H9 (cell line): ENCODE results near the gene IFNA6. TPM values are rescaled to one million over a fixed set of nuclear protein-coding genes. Genes with fewer than 3 reads are reported as not detected.
A peak's percentile ranks its signal among the peaks of the same experiment; 100 is the strongest.

Experiments
- DNase-seq: peaks from one replicate; pipeline ENCODE4 v3.0.0-alpha.2; 2017
- H2AFZ ChIP-seq: one replicate; pipeline ENCODE4 v1.6.1; 2013; ENCODE audit warnings: mild to moderate bottlenecking, low read length, control low read depth, moderate library complexity
- H2AK5ac ChIP-seq: 2 replicates; pipeline ENCODE4 v1.6.1; 2013; ENCODE audit warnings: low read length, control low read depth, mixed read lengths; ENCODE audit not compliant: insufficient read length
- H2BK120ac ChIP-seq: one replicate; pipeline ENCODE4 v1.6.1; 2013; ENCODE audit warnings: low read depth, mild to moderate bottlenecking, low read length, control low read depth, inconsistent platforms; ENCODE audit not compliant: poor library complexity, severe bottlenecking
- H2BK12ac ChIP-seq: 2 replicates; pipeline ENCODE4 v1.6.1; 2013; ENCODE audit warnings: low read length, control low read depth, mixed read lengths, low read depth; ENCODE audit not compliant: insufficient read length
- H2BK15ac ChIP-seq: 2 replicates; pipeline ENCODE4 v1.6.1; 2013; ENCODE audit warnings: low read depth, low read length, control low read depth
- H2BK20ac ChIP-seq: one replicate; pipeline ENCODE4 v1.6.1; 2013; ENCODE audit warnings: low read depth, mild to moderate bottlenecking, low read length, control low read depth, inconsistent platforms; ENCODE audit not compliant: poor library complexity, severe bottlenecking
- H2BK5ac ChIP-seq: 2 replicates; pipeline ENCODE4 v1.6.1; 2013; ENCODE audit warnings: low read length, control low read depth, mixed read lengths; ENCODE audit not compliant: insufficient read length
- H3K14ac ChIP-seq: 2 replicates; pipeline ENCODE4 v1.6.1; 2013; ENCODE audit warnings: low read length, control low read depth; ENCODE audit not compliant: insufficient read depth
- H3K18ac ChIP-seq: 2 replicates; pipeline ENCODE4 v1.6.1; 2013; ENCODE audit warnings: low read depth, mild to moderate bottlenecking, mixed read lengths, low read length, control low read depth; ENCODE audit not compliant: insufficient read length
- H3K23ac ChIP-seq: 2 replicates; pipeline ENCODE4 v1.6.1; 2013; ENCODE audit warnings: low read length, control low read depth, mixed read lengths, low read depth; ENCODE audit not compliant: insufficient read length
- H3K23me2 ChIP-seq: 2 replicates; pipeline ENCODE4 v1.6.1; 2013; ENCODE audit warnings: low read depth, mild to moderate bottlenecking, mixed read lengths, low read length, control low read depth; ENCODE audit not compliant: insufficient read length, poor library complexity, severe bottlenecking
- H3K27ac ChIP-seq: 2 replicates; pipeline ENCODE4 v1.5.1; 2013; ENCODE audit warnings: low read length, control low read depth, mixed read lengths, low read depth; ENCODE audit not compliant: insufficient read length
- H3K27me3 ChIP-seq: 2 replicates; pipeline ENCODE4 v1.6.1; 2013; ENCODE audit warnings: low read length, control low read depth, inconsistent platforms; ENCODE audit not compliant: insufficient read depth
- H3K4ac ChIP-seq: 2 replicates; pipeline ENCODE4 v1.6.1; 2013; ENCODE audit warnings: low read depth, mild to moderate bottlenecking, control low read depth, inconsistent platforms, low read length, moderate library complexity
- H3K4me1 ChIP-seq: 2 replicates; pipeline ENCODE4 v1.6.1; 2013; ENCODE audit warnings: low read length, control low read depth, inconsistent platforms; ENCODE audit not compliant: insufficient read depth
- H3K4me2 ChIP-seq: 2 replicates; pipeline ENCODE4 v1.6.1; 2013; ENCODE audit warnings: low read length, control low read depth, mixed read lengths; ENCODE audit not compliant: insufficient read length, insufficient read depth
- H3K56ac ChIP-seq: 2 replicates; pipeline ENCODE4 v1.6.1; 2013; ENCODE audit warnings: low read depth, mild to moderate bottlenecking, mixed read lengths, low read length, control low read depth; ENCODE audit not compliant: insufficient read length
- H3K79me1 ChIP-seq: 2 replicates; pipeline ENCODE4 v1.6.1; 2013; ENCODE audit warnings: low read depth, mild to moderate bottlenecking, moderate library complexity, low read length, control low read depth, inconsistent platforms; ENCODE audit not compliant: insufficient read depth, poor library complexity, severe bottlenecking
- H3K79me2 ChIP-seq: 2 replicates; pipeline ENCODE4 v1.6.1; 2013; ENCODE audit warnings: low read length, control low read depth, inconsistent platforms; ENCODE audit not compliant: insufficient read depth
- H3K9ac ChIP-seq: 2 replicates; pipeline ENCODE4 v1.6.1; 2013; ENCODE audit warnings: low read length, control low read depth, mixed read lengths; ENCODE audit not compliant: insufficient read length; ENCODE audit errors: extremely low read depth
- H3K9me3 ChIP-seq: one replicate; pipeline ENCODE4 v1.6.1; 2013; ENCODE audit warnings: low read depth, low read length, inconsistent platforms; ENCODE audit not compliant: control insufficient read depth
- H3T11ph ChIP-seq: one replicate; pipeline ENCODE4 v1.6.1; 2013; ENCODE audit warnings: mild to moderate bottlenecking, low read length, control low read depth, inconsistent platforms
- H4K20me1 ChIP-seq: one replicate; pipeline ENCODE4 v1.6.1; 2013; ENCODE audit not compliant: control insufficient read depth, insufficient read length, insufficient read depth
- H4K5ac ChIP-seq: 2 replicates; pipeline ENCODE4 v1.6.1; 2013; ENCODE audit warnings: low read depth, mild to moderate bottlenecking, mixed read lengths, low read length, control low read depth; ENCODE audit not compliant: insufficient read length
- H4K8ac ChIP-seq: replicated peaks from 2 replicates; pipeline ENCODE4 v1.6.1; 2013; ENCODE audit warnings: low read length, control low read depth, mixed read lengths, low read depth; ENCODE audit not compliant: insufficient read length
- H4K91ac ChIP-seq: 2 replicates; pipeline ENCODE4 v1.6.1; 2013; ENCODE audit warnings: low read depth, mild to moderate bottlenecking, moderate library complexity, mixed read lengths, low read length, control low read depth; ENCODE audit not compliant: insufficient read length
- H3K27ac Mint-ChIP-seq, 3 experiments: 2 replicates in 2 of 3; 3 replicates in 1 of 3; pipeline ENCODE4 v1.8.0; 2020 to 2021; ENCODE audit warnings: mixed read lengths in 3 of 3, mild to moderate bottlenecking in 1 of 3, moderate library complexity in 1 of 3
- H3K27me3 Mint-ChIP-seq: 2 replicates; pipeline ENCODE4 v1.8.0; 2021; ENCODE audit warnings: low read depth, mild to moderate bottlenecking, moderate library complexity, mixed read lengths
- H3K36me3 Mint-ChIP-seq, 3 experiments: 2 replicates in 2 of 3; 3 replicates in 1 of 3; pipeline ENCODE4 v1.8.0; 2020 to 2021; ENCODE audit warnings: low read depth in 3 of 3, mixed read lengths in 3 of 3; ENCODE audit not compliant: insufficient read depth in 1 of 3
- H3K4me1 Mint-ChIP-seq, 2 experiments: 2 replicates each; pipeline ENCODE4 v1.8.0; 2020; ENCODE audit warnings: mixed read lengths in 2 of 2
- H3K4me3 Mint-ChIP-seq, 2 experiments: 2 replicates in 1 of 2; 3 replicates in 1 of 2; pipeline ENCODE4 v1.8.0; 2020 to 2021; ENCODE audit warnings: mild to moderate bottlenecking in 2 of 2, mixed read lengths in 2 of 2, moderate library complexity in 1 of 2
- H3K9me3 Mint-ChIP-seq, 2 experiments: 2 replicates in 1 of 2; 3 replicates in 1 of 2; pipeline ENCODE4 v1.8.0; 2020; ENCODE audit warnings: mild to moderate bottlenecking in 2 of 2, mixed read lengths in 2 of 2, moderate library complexity in 1 of 2
- CTCF ChIP-seq: fragments of 200-600 bp; sonication (generic); conservative IDR thresholded peaks from 3 replicates; pipeline ENCODE4 v1.8.0; 2021; ENCODE audit warnings: antibody characterized with exemption, mild to moderate bottlenecking
- WGBS: extraction: QIAGEN DNeasy Blood & Tissue Kit; methylation state at CpG from one replicate; pipeline ENCODE4 v1.1.7; 2013; ENCODE audit warnings: missing lambda C conversion rate, low lambda C conversion rate, mixed read lengths; ENCODE audit not compliant: insufficient read length; ENCODE audit errors: extremely low coverage; 5-methylcytosine and 5-hydroxymethylcytosine counted together
- total RNA-seq: library from RNA; stranded (reverse); gene quantifications from 2 replicates; pipeline ENCODE4 v1.2.1, GENCODE V29; 2021

IFNA6 gene
- total RNA-seq, 1 experiment from 2014 or later = not detected

GRCh38 chr9:21333226-21333625 is 17.5 kb downstream of the IFNA6 start:
- Histone ChIP-seq H3K27me3 (no peaks in the 10 kb centered on the region), H2BK120ac (no peak overlapping the region), H2BK15ac (no peak overlapping the region), H2BK20ac (no peak overlapping the region), H4K5ac (no peak overlapping the region), H2BK12ac (no peak overlapping the region), H3K4me1 (peaks cover 4% of the 10 kb centered on the region; the same call in 1 of the 2 replicates), H3K23me2 (no peaks in the 10 kb centered on the region), H4K8ac (no peak overlapping the region), H3K9ac (no peak overlapping the region), H3K4ac (no peak overlapping the region), H3T11ph (no peak overlapping the region), H4K20me1 (no peaks in the 10 kb centered on the region), H2AFZ (no peak overlapping the region), H3K27ac (no peak overlapping the region), H4K91ac (no peak overlapping the region), H3K9me3 (no peaks in the 10 kb centered on the region), H3K79me2 (peaks cover 26% of the 10 kb centered on the region; the same call in 1 of the 2 replicates), H3K18ac (no peak overlapping the region), H2AK5ac (no peak overlapping the region), H3K56ac (no peak overlapping the region), H3K79me1 (no peaks in the 10 kb centered on the region), H3K4me2 (peak overlapping the region; percentile 66), H3K14ac (no peak overlapping the region), H2BK5ac (no peak overlapping the region), H3K23ac (no peak overlapping the region)
- Mint-ChIP-seq H3K4me3 (peak overlapping the region; percentile 88 to 89; a peak in 4 of 5 replicates), H3K36me3 (peaks cover 12 to 17% (median 16%) of the 10 kb centered on the region in 3 experiments; a peak in 6 of 7 replicates), H3K4me1 (peaks cover 29 to 30% of the 10 kb centered on the region in 2 experiments), H3K9me3 (no peaks in the 10 kb centered on the region; a peak in 1 of 5 replicates), H3K27ac (no peak overlapping the region), H3K27me3 (peaks cover 6% of the 10 kb centered on the region)
- no CpG with 5 or more reads among the region's 2 CpGs for WGBS
- TF ChIP-seq CTCF = no peak
- DNase-seq = no peak
